Heart left ventricle (tissue), 16 donors: ENCODE data around the gene POLR1H. TPM values are rescaled to one million over a fixed set of nuclear protein-coding genes. Genes with fewer than 3 reads are reported as not detected.

Source experiments
- ATAC-seq, 4 donors: fragments of 200-7000 bp; cut with Tn5 transposase; one replicate each; pipeline ENCODE4 v1.9.1; 2020 to 2022; ENCODE audit warnings: moderate library complexity in 4 of 4, mild to moderate bottlenecking in 3 of 4, moderate number of reproducible peaks in 1 of 4
- DNase-seq, 5 donors: peaks; one replicate each; pipeline ENCODE4 v3.0.0-alpha.2; 2020
- H3K27ac ChIP-seq, 12 donors: fragments of 200-600 bp; sonication (generic) in 4 of 12; one replicate each; pipeline versions ENCODE4 v1.5.0 to v1.8.0; 2016 to 2022; ENCODE audit warnings: mild to moderate bottlenecking in 2 of 12
- H3K27me3 ChIP-seq, 9 donors: fragments of 200-600 bp; sonication (generic) in 2 of 9; one replicate each; pipeline versions ENCODE4 v1.5.1 to v1.8.0; 2016 to 2022; ENCODE audit warnings: mild to moderate bottlenecking in 3 of 9
- H3K36me3 ChIP-seq, 9 donors: fragments of 200-600 bp; sonication (generic) in 2 of 9; one replicate each; pipeline versions ENCODE4 v1.5.0 to v1.8.0; 2018 to 2022; ENCODE audit warnings: mild to moderate bottlenecking in 2 of 9
- H3K4me1 ChIP-seq, 12 donors: fragments of 200-600 bp; sonication (generic) in 4 of 12; one replicate each; pipeline versions ENCODE4 v1.5.0 to v1.8.0; 2016 to 2022; ENCODE audit warnings: mild to moderate bottlenecking in 3 of 12
- H3K4me3 ChIP-seq, 12 donors: fragments of 200-600 bp; sonication (generic) in 4 of 12; one replicate each; pipeline versions ENCODE4 v1.5.0 to v1.8.0; 2017 to 2022; ENCODE audit warnings: mild to moderate bottlenecking in 9 of 12, moderate library complexity in 4 of 12
- H3K9me3 ChIP-seq, 12 donors: fragments of 200-600 bp; sonication (generic) in 4 of 12; one replicate each; pipeline versions ENCODE4 v1.5.0 to v1.8.0; 2016 to 2022; ENCODE audit warnings: mild to moderate bottlenecking in 1 of 12
- CTCF ChIP-seq, 12 donors: fragments of 200-600 bp; sonication (generic) in 4 of 12; IDR thresholded peaks; one replicate each; pipeline versions ENCODE4 v1.5.0 to v1.8.0; 2018 to 2022; ENCODE audit warnings: antibody characterized with exemption in 12 of 12, mild to moderate bottlenecking in 5 of 12
- POLR2A ChIP-seq, 2 donors: fragments of 450-650 bp; IDR thresholded peaks; one replicate each; pipeline ENCODE4 v1.6.1; 2017; ENCODE audit warnings: antibody characterized with exemption in 2 of 2, mild to moderate bottlenecking in 2 of 2, moderate library complexity in 2 of 2
- WGBS, 4 donors: extraction: QIAGEN DNeasy Blood & Tissue Kit in 2 of 4; methylation state at CpG; one replicate each; pipeline versions ENCODE4 v1.1.5 to v1.1.7; 2013 to 2018; 5-methylcytosine and 5-hydroxymethylcytosine counted together
- intact Hi-C, 10 donors: fragments of 100-400 bp; cut with DNase I; formaldehyde crosslinking; loops; one replicate each; pipeline versions ENCODE4 v1.11.1 to v1.14.2; 2022
- polyA plus RNA-seq, 2 donors: library from polyadenylated mRNA; stranded (reverse); fragments of 200-250 nt; gene quantifications; one replicate each; pipeline ENCODE4 v1.2.3, GENCODE V29; 2013
- total RNA-seq, 9 donors: library from RNA; depleted of rRNA in 2 of 9; stranded (reverse); fragments of >200 nt in 2 of 9; fragmentation: NEBNext Ultra II Directional in 3 of 9; extraction: Animal tissue kit (Norgen Biotek cat#: 25700) in 3 of 9; gene quantifications; one replicate each; pipeline versions ENCODE4 v1.1.0 to v1.2.4, GENCODE V29; 2016 to 2023
- donor health status: ischemic (EF 13 %, LVEDD 7.1; RV severe dilation, severe dysfunction).
- donor health status: healthy with polysubstance abuse.
- donor health status: DM: no; HTN: yes; CAD: no.
- donor health status: DM: no; HTN: no; CAD: no.
- donor health status: ischemic (EF 25% LVEDD 6.9; RV normal size, moderate dysfunction).
- donor health status: ischemic (EF 25% LVEDD 5.7; RV mildly dilated, moderate dysfunction).
- donor health status: healthy.
- donor health status: DM: yes; HTN: yes; CAD: no.
- donor health status: ischemic (EF 35%, LVEDD 5.7; RV mildly dilated, moderate dysfunction).
- donor health status: nonischemic (EF 11% LVEDD 7.7; RV severe dilation, severe dysfunction).
- donor health status: DM: yes; HTN: yes; CAD: no.
- donor health status: PGD.
- donor health status: ischemic (EF 29% LVEDD 5.4; RV normal size, mild dysfunction).
- donor health status: nonischemic (EF 23%, LVEDD 6.1; RV moderate dilation, normal function).

POLR1H gene
- total and polyA plus RNA-seq, 11 donors = 11.7 to 46.1 (median 14.8) TPM

GRCh38 chr6:30060606-30061091 lies 416 bp upstream of the POLR1H start:
- no peak for TF ChIP-seq CTCF (IDR thresholded peaks at IDR 0.05)
- TF ChIP-seq POLR2A (IDR thresholded peaks at IDR 0.05) = no peak
- WGBS, 4 donors = 0 to 1% (median 0%) methylated on average over 24 of the region's 24 CpGs
- peak overlapping the region; percentile 61 to 93 (median 73) for H3K4me3 ChIP-seq
- H3K36me3 ChIP-seq = peaks cover 0 to 43% (median 21%) of the 10 kb centered on the region in 9 donors
- DNase-seq = peak in 2 of 5 donors; percentile 26 to 36
- intact Hi-C loops = loop anchor here in 3 of 10 donors (5.0 to 10.0 kb wide), 3 partner anchors 42 to 264 kb away; partner anchors contain the start of gene TRIM39 (in 1 of the 3)
- peaks cover 3 to 35% (median 21%) of the 10 kb centered on the region in 12 donors for H3K4me1 ChIP-seq
- H3K9me3 ChIP-seq = no peaks in the 10 kb centered on the region
- no peaks in the 10 kb centered on the region for H3K27me3 ChIP-seq
- H3K27ac ChIP-seq = peak overlapping the region; percentile 57 to 93 (median 88)
- ATAC-seq = peak; percentile 8 to 30 (median 20)

- no peak for TF ChIP-seq POLR2A (IDR thresholded peaks at IDR 0.05)
- TF ChIP-seq CTCF (IDR thresholded peaks at IDR 0.05) = no peak
- ATAC-seq = peak in 2 of 4 donors; percentile 22 to 32
- peak in 1 of 5 donors; percentile 24 for DNase-seq
- peaks cover 3 to 43% (median 28%) of the 10 kb centered on the region in 12 donors for H3K4me1 ChIP-seq
- 56 to 59% (median 59%) methylated on average over 13 of the region's 13 CpGs for WGBS, 4 donors
- intact Hi-C loops = loop anchor here in 3 of 10 donors (5.0 to 10.0 kb wide), 3 partner anchors 40 to 263 kb away; partner anchors contain the start of gene TRIM39 (in 1 of the 3)
- peak overlapping the region; percentile 61 to 93 (median 73) for H3K4me3 ChIP-seq
- H3K9me3 ChIP-seq = no peaks in the 10 kb centered on the region
- peaks cover 0 to 32% (median 19%) of the 10 kb centered on the region in 9 donors for H3K36me3 ChIP-seq
- peak overlapping the region in 11 of 12 donors; percentile 57 to 93 (median 89) for H3K27ac ChIP-seq
- no peaks in the 10 kb centered on the region for H3K27me3 ChIP-seq
Measured at GRCh38 chr6:30061858-30062458, 893 bp downstream of the POLR1H start.

- H3K27me3 ChIP-seq = no peaks in the 10 kb centered on the region
- H3K36me3 ChIP-seq = peaks cover 0 to 25% (median 12%) of the 10 kb centered on the region in 9 donors
- intact Hi-C loops = loop anchor here in 3 of 10 donors (5.0 to 10.0 kb wide), 3 partner anchors 40 to 262 kb away; partner anchors contain the start of gene TRIM39 (in 1 of the 3)
- peak overlapping the region in 1 of 12 donors; percentile 86 for H3K27ac ChIP-seq
- no peaks in the 10 kb centered on the region for H3K9me3 ChIP-seq
- WGBS, 4 donors = 90 to 96% (median 93%) methylated on average over 7 of the region's 7 CpGs
- TF ChIP-seq POLR2A (IDR thresholded peaks at IDR 0.05) = no peak
- TF ChIP-seq CTCF (IDR thresholded peaks at IDR 0.05) = no peak
- H3K4me3 ChIP-seq = peak overlapping the region in 7 of 12 donors; percentile 61 to 93 (median 73)
- H3K4me1 ChIP-seq = peaks cover 3 to 45% (median 29%) of the 10 kb centered on the region in 12 donors
- DNase-seq (no peak), ATAC-seq (no peak)
Measured at GRCh38 chr6:30062471-30063178, 1.6 kb downstream of the POLR1H start.
